GM10248 (cell line): ENCODE data around the gene VPS8.

Experiments used
- CTCF ChIA-PET: fragments of 300-600 bp; sonication (Branson Sonifier 250); formaldehyde crosslinking; extraction: SDS; loops from one replicate; lab custom pipeline; 2021; ENCODE audit warnings: antibody characterized with exemption; lab: Yijun Ruan, JAX
- POLR2A ChIA-PET: fragments of 350-650 bp; sonication (Branson Sonifier 250); formaldehyde crosslinking; extraction: SDS; loops from one replicate; lab custom pipeline; 2020; ENCODE audit warnings: antibody characterized with exemption; lab: Yijun Ruan, JAX
- DNase-seq: peaks from one replicate; pipeline ENCODE4 v3.0.0; 2012; ENCODE audit errors: extremely low spot score
- CTCF ChIP-seq: IDR thresholded peaks from 2 replicates; pipeline ENCODE4 v1.5.1; 2012; ENCODE audit warnings: mild to moderate bottlenecking, low read depth; ENCODE audit errors: extremely low read depth, missing control alignments, control extremely low read depth

Gene VPS8

GRCh38 chr3:185049710-185050109 is 237.7 kb downstream of the VPS8 start:
- no peak for DNase-seq
- POLR2A ChIA-PET: no interaction called here
- no peak for TF ChIP-seq CTCF
- CTCF ChIA-PET: no interaction called here

- ChIA-PET CTCF (interaction anchor here (0.7 to 1.4 kb wide), 4 partner anchors 8 to 40 kb away, joined by 3 to 4 read pairs (median 3); no protein-coding TSS in a partner anchor), POLR2A (no interaction called here)
- no peak for TF ChIP-seq CTCF
- no peak for DNase-seq
These were observed 239.8 kb downstream of the VPS8 start for GRCh38 chr3:185051801-185052200.

GRCh38 chr3:185052631-185053030 is 240.7 kb downstream of the VPS8 start:
- CTCF ChIA-PET: interaction anchor here (1.4 kb wide), 1 partner anchor 23 kb away, joined by 4 read pairs; no protein-coding TSS in a partner anchor
- POLR2A ChIA-PET: no interaction called here
- no peak for TF ChIP-seq CTCF
- no peak for DNase-seq

- TF ChIP-seq CTCF: no peak
- no peak for DNase-seq
- ChIA-PET POLR2A (no interaction called here), CTCF (no interaction called here)
These were observed 244.9 kb downstream of the VPS8 start for GRCh38 chr3:185056908-185057307.

- no peak for DNase-seq
- no peak for TF ChIP-seq CTCF
- POLR2A ChIA-PET: no interaction called here
- CTCF ChIA-PET: no interaction called here
These were observed 245.9 kb downstream of the VPS8 start for GRCh38 chr3:185057829-185058228.

- DNase-seq: no peak
- ChIA-PET POLR2A (no interaction called here), CTCF (no interaction called here)
- no peak for TF ChIP-seq CTCF
These were observed 246.8 kb downstream of the VPS8 start for GRCh38 chr3:185058796-185059195.

GRCh38 chr3:185059766-185060165 is 247.8 kb downstream of the VPS8 start:
- CTCF ChIA-PET: no interaction called here
- no peak for TF ChIP-seq CTCF
- POLR2A ChIA-PET: no interaction called here
- no peak for DNase-seq
